ENCODE data around the gene HEPACAM2.

DNA sequence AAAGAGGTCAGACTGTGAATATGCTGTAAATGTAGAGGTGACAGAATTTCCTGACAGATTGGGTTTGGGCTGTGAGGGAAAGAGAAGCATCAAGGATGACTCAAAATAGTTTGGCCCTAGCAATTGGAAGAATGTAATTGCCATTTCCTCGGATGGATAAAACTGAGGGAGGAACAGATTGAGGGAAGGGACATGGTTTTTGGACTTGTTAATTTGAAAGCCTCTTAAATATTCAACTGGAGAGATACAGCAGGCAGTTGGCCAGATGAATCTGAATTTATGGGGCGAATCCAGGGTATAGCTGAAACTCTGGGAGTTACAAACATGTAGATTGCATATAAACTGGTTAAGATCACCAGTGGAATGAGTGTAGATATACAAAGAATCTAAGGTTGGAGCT lies 9.3 kb upstream of the HEPACAM2 start:
- TF ChIP-seq POLR2AphosphoS5 (IDR thresholded peaks at IDR 0.05; ENCODE audit: insufficient read depth in 1 of 2, low read depth in 1 of 2) (no peak), POLR2A (IDR thresholded peaks at IDR 0.05) (no peak)
- TF ChIP-seq, protein P1, sequence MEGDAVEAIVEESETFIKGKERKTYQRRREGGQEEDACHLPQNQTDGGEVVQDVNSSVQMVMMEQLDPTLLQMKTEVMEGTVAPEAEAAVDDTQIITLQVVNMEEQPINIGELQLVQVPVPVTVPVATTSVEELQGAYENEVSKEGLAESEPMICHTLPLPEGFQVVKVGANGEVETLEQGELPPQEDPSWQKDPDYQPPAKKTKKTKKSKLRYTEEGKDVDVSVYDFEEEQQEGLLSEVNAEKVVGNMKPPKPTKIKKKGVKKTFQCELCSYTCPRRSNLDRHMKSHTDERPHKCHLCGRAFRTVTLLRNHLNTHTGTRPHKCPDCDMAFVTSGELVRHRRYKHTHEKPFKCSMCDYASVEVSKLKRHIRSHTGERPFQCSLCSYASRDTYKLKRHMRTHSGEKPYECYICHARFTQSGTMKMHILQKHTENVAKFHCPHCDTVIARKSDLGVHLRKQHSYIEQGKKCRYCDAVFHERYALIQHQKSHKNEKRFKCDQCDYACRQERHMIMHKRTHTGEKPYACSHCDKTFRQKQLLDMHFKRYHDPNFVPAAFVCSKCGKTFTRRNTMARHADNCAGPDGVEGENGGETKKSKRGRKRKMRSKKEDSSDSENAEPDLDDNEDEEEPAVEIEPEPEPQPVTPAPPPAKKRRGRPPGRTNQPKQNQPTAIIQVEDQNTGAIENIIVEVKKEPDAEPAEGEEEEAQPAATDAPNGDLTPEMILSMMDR (IDR thresholded peaks at IDR 0.05), result no peak
